Esophagus muscularis mucosa (tissue), 3 donors: ENCODE measurements around the gene PPHLN1.

Source experiments
- CTCF ChIP-seq, 3 experiments: fragments of 200-600 bp in 2 of 3; fragments of 450-650 bp in 1 of 3; sonication (generic) in 2 of 3; IDR thresholded peaks; one replicate each; pipeline ENCODE4 v1.5.1; 2017 to 2019; ENCODE audit warnings: antibody characterized with exemption in 3 of 3, mild to moderate bottlenecking in 2 of 3, moderate library complexity in 1 of 3
- POLR2A ChIP-seq: fragments of 450-650 bp; IDR thresholded peaks from one replicate; pipeline ENCODE4 v1.6.1; 2017; ENCODE audit warnings: antibody characterized with exemption, moderate library complexity, mild to moderate bottlenecking, low read depth

DNA sequence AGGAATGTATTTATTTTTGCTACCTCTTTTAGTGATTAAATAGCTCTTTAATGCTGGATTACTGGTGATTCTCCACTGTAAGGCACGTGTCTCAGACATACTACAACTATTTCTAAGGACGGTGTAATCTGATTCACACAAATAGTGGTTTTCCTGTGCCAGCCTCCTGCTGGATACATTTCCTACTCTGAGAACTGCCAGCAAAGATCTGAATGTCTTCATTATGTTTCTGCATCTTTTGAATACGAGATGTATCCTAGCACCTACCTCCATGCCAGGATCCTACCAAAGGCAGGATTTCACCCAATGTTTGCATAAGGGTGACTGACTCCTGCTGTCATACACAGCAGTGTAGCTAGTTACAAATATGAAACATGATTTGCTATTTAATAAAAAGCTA lies 143.0 kb downstream of the PPHLN1 start:
- TF ChIP-seq CTCF (IDR thresholded peaks at IDR 0.05) (no peak), POLR2A (no peak)
